ENCODE results near the gene SPAG8.

SPAG8 gene

GRCh38 chr9:35774907-35775635, 37.0 kb downstream of the SPAG8 start:
- no peak overlapping the region for H3K9ac ChIP-seq (ENCODE audit: low read depth, low read length)
- H4K20me1 ChIP-seq (ENCODE audit: insufficient read depth, low read length): peaks cover under 1% of the 10 kb centered on the region
- H3K27ac ChIP-seq (ENCODE audit: low read length): no peak overlapping the region
- H3K79me2 ChIP-seq (ENCODE audit: insufficient read depth, low read length): peaks cover 5% of the 10 kb centered on the region; the same call in 1 of the 2 replicates
- H3K4me1 ChIP-seq (ENCODE audit: insufficient read depth, low read length): no peaks in the 10 kb centered on the region
- TF ChIP-seq CTCF (IDR thresholded peaks at IDR 0.05; ENCODE audit: borderline replicate concordance, extremely low read depth, low read length, poor library complexity, severe bottlenecking): no peak
- TF ChIP-seq EZH2 (IDR thresholded peaks at IDR 0.05; ENCODE audit: borderline replicate concordance, low read depth, low read length, severe bottlenecking): no peak
- no peak for DNase-seq
- no peaks in the 10 kb centered on the region for H3K9me3 ChIP-seq (ENCODE audit: insufficient read depth, low read length, severe bottlenecking)
- H2AFZ ChIP-seq (ENCODE audit: low read depth, low read length): no peak overlapping the region
- H3K36me3 ChIP-seq (ENCODE audit: insufficient read depth, low read length): peaks cover 5% of the 10 kb centered on the region; the same call in 1 of the 2 replicates
- H3K27me3 ChIP-seq (ENCODE audit: insufficient read depth, low read length, poor library complexity): no peaks in the 10 kb centered on the region
- H3K4me2 ChIP-seq (ENCODE audit: insufficient read depth, low read length): no peak overlapping the region
- no peak overlapping the region for H3K4me3 ChIP-seq (ENCODE audit: low read depth in 1 of 2, low read length in 2 of 2)
- ATAC-seq (ENCODE audit: insufficient read depth, low read depth): no peak

- Histone ChIP-seq H3K27ac (ENCODE audit: low read length) (no peak overlapping the region), H3K4me1 (ENCODE audit: insufficient read depth, low read length) (no peaks in the 10 kb centered on the region), H3K4me3 (ENCODE audit: low read depth in 1 of 2, low read length in 2 of 2) (no peak overlapping the region), H4K20me1 (ENCODE audit: insufficient read depth, low read length) (peaks cover 3% of the 10 kb centered on the region), H3K9me3 (ENCODE audit: insufficient read depth, low read length, severe bottlenecking) (no peaks in the 10 kb centered on the region), H3K27me3 (ENCODE audit: insufficient read depth, low read length, poor library complexity) (no peaks in the 10 kb centered on the region), H3K36me3 (ENCODE audit: insufficient read depth, low read length) (peaks cover 5% of the 10 kb centered on the region; the same call in 1 of the 2 replicates), H2AFZ (ENCODE audit: low read depth, low read length) (no peak overlapping the region), H3K79me2 (ENCODE audit: insufficient read depth, low read length) (peaks cover 17% of the 10 kb centered on the region), H3K9ac (ENCODE audit: low read depth, low read length) (no peak overlapping the region), H3K4me2 (ENCODE audit: insufficient read depth, low read length) (no peak overlapping the region)
- TF ChIP-seq CTCF (IDR thresholded peaks at IDR 0.05; ENCODE audit: borderline replicate concordance, extremely low read depth, low read length, poor library complexity, severe bottlenecking) (no peak), EZH2 (IDR thresholded peaks at IDR 0.05; ENCODE audit: borderline replicate concordance, low read depth, low read length, severe bottlenecking) (no peak)
- no peak for DNase-seq
- no peak for ATAC-seq (ENCODE audit: insufficient read depth, low read depth)
These were observed 40.1 kb downstream of the SPAG8 start for GRCh38 chr9:35771943-35772342.

- peaks cover 3% of the 10 kb centered on the region for H4K20me1 ChIP-seq (ENCODE audit: insufficient read depth, low read length)
- TF ChIP-seq CTCF (IDR thresholded peaks at IDR 0.05; ENCODE audit: borderline replicate concordance, extremely low read depth, low read length, poor library complexity, severe bottlenecking) (no peak), EZH2 (IDR thresholded peaks at IDR 0.05; ENCODE audit: borderline replicate concordance, low read depth, low read length, severe bottlenecking) (no peak)
- H3K4me2 ChIP-seq (ENCODE audit: insufficient read depth, low read length): no peak overlapping the region
- no peak overlapping the region for H2AFZ ChIP-seq (ENCODE audit: low read depth, low read length)
- no peaks in the 10 kb centered on the region for H3K9me3 ChIP-seq (ENCODE audit: insufficient read depth, low read length, severe bottlenecking)
- no peak overlapping the region for H3K27ac ChIP-seq (ENCODE audit: low read length)
- peaks cover 5% of the 10 kb centered on the region; the same call in 1 of the 2 replicates for H3K36me3 ChIP-seq (ENCODE audit: insufficient read depth, low read length)
- H3K27me3 ChIP-seq (ENCODE audit: insufficient read depth, low read length, poor library complexity): no peaks in the 10 kb centered on the region
- no peak overlapping the region for H3K9ac ChIP-seq (ENCODE audit: low read depth, low read length)
- no peak for ATAC-seq (ENCODE audit: insufficient read depth, low read depth)
- peaks cover 19% of the 10 kb centered on the region for H3K79me2 ChIP-seq (ENCODE audit: insufficient read depth, low read length)
- H3K4me3 ChIP-seq (ENCODE audit: low read depth in 1 of 2, low read length in 2 of 2): no peak overlapping the region
- no peaks in the 10 kb centered on the region for H3K4me1 ChIP-seq (ENCODE audit: insufficient read depth, low read length)
- no peak for DNase-seq
These were observed 40.5 kb downstream of the SPAG8 start for GRCh38 chr9:35771534-35771933.

Measured in DND-41 (cell line).